Lower lobe of right lung (tissue), 2 donors: ENCODE results near the gene NPAS2. TPM values are rescaled to one million over a fixed set of nuclear protein-coding genes. Genes with fewer than 3 reads are reported as not detected.

Experiments used
- ATAC-seq, 2 donors: fragments of 200-7000 bp; cut with Tn5 transposase; one replicate each; pipeline ENCODE4 v1.9.1; 2020 to 2022; ENCODE audit warnings: mild to moderate bottlenecking in 2 of 2, moderate library complexity in 2 of 2
- DNase-seq: peaks from one replicate; pipeline ENCODE4 v3.0.0-alpha.2; 2020
- H3K27ac ChIP-seq: fragments of 200-600 bp; one replicate; pipeline ENCODE4 v1.8.0; 2022
- H3K27me3 ChIP-seq: fragments of 200-600 bp; one replicate; pipeline ENCODE4 v1.8.0; 2022; ENCODE audit warnings: low read depth
- H3K36me3 ChIP-seq: fragments of 200-600 bp; one replicate; pipeline ENCODE4 v1.8.0; 2022; ENCODE audit warnings: mild to moderate bottlenecking
- H3K4me1 ChIP-seq: fragments of 200-600 bp; one replicate; pipeline ENCODE4 v1.8.0; 2022
- H3K4me3 ChIP-seq: fragments of 200-600 bp; one replicate; pipeline ENCODE4 v1.8.0; 2022; ENCODE audit warnings: mild to moderate bottlenecking
- H3K9me3 ChIP-seq: fragments of 200-600 bp; one replicate; pipeline ENCODE4 v1.8.0; 2022
- CTCF ChIP-seq: fragments of 200-600 bp; IDR thresholded peaks from one replicate; pipeline ENCODE4 v1.8.0; 2022; ENCODE audit warnings: antibody characterized with exemption, mild to moderate bottlenecking
- intact Hi-C: fragments of 100-400 bp; cut with DNase I; formaldehyde crosslinking; loops from one replicate; pipeline ENCODE4 v1.11.0; 2022
- total RNA-seq: library from RNA; stranded (reverse); fragmentation: NEBNext Ultra II Directional; extraction: Animal tissue kit (Norgen Biotek cat#: 25700); gene quantifications from one replicate; pipeline ENCODE4 v1.2.1, GENCODE V29; 2021
- donor health status: DM: no; HTN: yes; CAD: no; lungs with severe emphysema.

NPAS2 gene
- total RNA-seq, 1 donor from 2014 or later, result 10.1 TPM

GRCh38 chr2:100903534-100904258, 83.8 kb downstream of the NPAS2 start:
- peaks cover 8% of the 10 kb centered on the region for H3K4me1 ChIP-seq
- TF ChIP-seq CTCF, result no peak
- intact Hi-C loops, result no loop called here
- ATAC-seq (no peak), DNase-seq (no peak)
- no peaks in the 10 kb centered on the region for H3K36me3 ChIP-seq
- H3K27ac ChIP-seq, result no peak overlapping the region
- H3K9me3 ChIP-seq, result peaks cover 5% of the 10 kb centered on the region
- H3K27me3 ChIP-seq, result no peaks in the 10 kb centered on the region
- no peak overlapping the region for H3K4me3 ChIP-seq

DNA sequence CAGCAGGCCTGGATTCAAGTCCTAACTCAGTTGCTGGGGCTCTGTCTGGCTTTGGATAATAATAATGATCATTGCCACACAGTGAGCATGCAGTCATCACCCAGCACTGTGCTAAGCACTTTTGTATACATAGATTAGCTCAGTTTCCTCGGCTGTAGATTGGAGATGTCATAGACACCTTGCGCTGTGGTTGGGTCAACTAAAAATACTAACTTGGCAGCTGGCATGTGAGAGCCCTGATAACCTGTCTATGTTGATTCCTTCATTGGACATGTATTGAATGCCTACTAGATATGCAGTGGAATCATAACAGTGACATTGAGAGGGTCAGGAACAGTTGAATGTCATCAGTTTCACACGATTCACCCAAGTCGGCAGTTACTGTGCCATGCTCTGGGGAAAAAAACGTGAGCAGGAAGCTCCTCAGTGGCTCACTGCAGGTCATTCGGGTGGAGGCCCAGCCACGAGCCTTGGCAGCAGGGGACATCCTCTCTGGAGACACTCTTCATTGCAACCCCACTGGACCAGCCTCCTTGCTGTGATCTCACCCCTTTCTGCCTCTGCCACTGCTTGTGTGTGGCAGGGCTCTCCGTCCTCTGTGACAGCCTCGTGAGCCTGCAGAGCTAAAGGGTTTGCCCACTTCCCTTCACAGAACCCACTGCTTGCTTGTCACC, 85.3 kb downstream of the NPAS2 start:
- H3K27ac ChIP-seq, result no peak overlapping the region
- intact Hi-C loops, result no loop called here

GRCh38 chr2:100906131-100906530, 86.2 kb downstream of the NPAS2 start:
- Histone ChIP-seq H3K9me3 (no peaks in the 10 kb centered on the region), H3K36me3 (no peaks in the 10 kb centered on the region), H3K4me1 (peaks cover 8% of the 10 kb centered on the region), H3K27ac (no peak overlapping the region), H3K27me3 (no peaks in the 10 kb centered on the region), H3K4me3 (no peak overlapping the region)
- DNase-seq (no peak), ATAC-seq (no peak)
- no peak for TF ChIP-seq CTCF
- intact Hi-C loops, result no loop called here

More for the DNA sequence above, 85.3 kb downstream of the NPAS2 start:
- Histone ChIP-seq H3K9me3 (peaks cover 3% of the 10 kb centered on the region), H3K27me3 (no peaks in the 10 kb centered on the region), H3K4me1 (peaks cover 8% of the 10 kb centered on the region), H3K36me3 (no peaks in the 10 kb centered on the region), H3K4me3 (no peak overlapping the region)
- no peak for TF ChIP-seq CTCF
- DNase-seq (no peak), ATAC-seq (no peak)

DNA sequence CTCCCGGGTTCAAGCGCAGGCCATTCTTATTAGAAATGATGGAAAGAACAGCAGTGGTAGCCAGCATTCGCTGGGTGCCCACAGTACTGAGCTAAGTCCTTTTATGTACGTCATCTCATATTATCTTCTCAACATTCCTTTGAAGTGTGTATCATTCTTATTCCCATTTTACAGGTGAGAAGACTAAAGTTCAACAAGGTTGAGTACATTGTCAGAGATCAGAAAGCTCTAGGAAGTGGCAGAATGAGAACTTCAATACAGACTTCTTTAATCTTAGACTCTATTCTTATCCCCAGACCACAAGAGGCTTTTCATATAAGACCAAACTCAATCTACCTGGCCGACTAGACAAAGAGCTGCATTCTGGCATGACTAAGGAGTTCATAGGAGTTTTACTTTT, 86.7 kb downstream of the NPAS2 start:
- no peak for ATAC-seq

DNA sequence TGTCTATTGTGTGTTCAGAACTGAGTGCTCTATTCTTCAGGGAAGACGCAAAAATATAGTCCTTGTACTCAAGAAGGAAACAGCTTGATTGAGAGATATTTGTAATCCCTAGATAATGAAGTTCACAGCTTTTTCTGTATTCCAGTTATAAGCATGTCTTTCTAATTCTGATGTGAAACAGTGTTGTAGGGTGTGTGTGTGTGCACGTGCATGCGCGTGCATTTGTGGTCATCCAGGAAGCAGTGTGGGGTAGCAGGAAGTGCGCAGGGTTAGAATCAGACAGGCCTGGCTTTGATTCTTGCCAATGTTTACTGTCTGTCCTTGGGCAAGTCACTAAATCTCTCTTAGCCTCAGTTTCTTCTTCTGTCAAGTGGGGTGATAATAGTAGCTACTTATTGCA, 87.9 kb downstream of the NPAS2 start:
- Histone ChIP-seq H3K4me3 (no peak overlapping the region), H3K9me3 (no peaks in the 10 kb centered on the region), H3K4me1 (peaks cover 5% of the 10 kb centered on the region), H3K36me3 (no peaks in the 10 kb centered on the region), H3K27ac (no peak overlapping the region), H3K27me3 (no peaks in the 10 kb centered on the region)
- ATAC-seq, result no peak
- TF ChIP-seq CTCF, result no peak
- intact Hi-C loops, result no loop called here
- no peak for DNase-seq

More for the DNA sequence above, 86.7 kb downstream of the NPAS2 start:
- H3K9me3 ChIP-seq, result no peaks in the 10 kb centered on the region
- intact Hi-C loops, result no loop called here
- no peak overlapping the region for H3K4me3 ChIP-seq
- no peaks in the 10 kb centered on the region for H3K36me3 ChIP-seq
- no peaks in the 10 kb centered on the region for H3K27me3 ChIP-seq
- no peak overlapping the region for H3K27ac ChIP-seq
- no peak for TF ChIP-seq CTCF
- H3K4me1 ChIP-seq, result peaks cover 8% of the 10 kb centered on the region
- no peak for DNase-seq
